HepG2 (cell line): Measurements from ENCODE around the gene GSK3A. TPM values are rescaled to one million over a fixed set of nuclear protein-coding genes. Genes with fewer than 3 reads are reported as not detected.

ENCODE experiments used
- ARNT ChIP-seq: fragments of 450-650 bp; IDR thresholded peaks from 2 replicates; pipeline ENCODE4 v1.6.1; 2017
- BRD4 ChIP-seq: sonication (generic); formaldehyde crosslinking; IDR thresholded peaks from 2 replicates; pipeline ENCODE4 v1.4.0; 2020; ENCODE audit warnings: missing genetic modification reagents
- CAMTA2 ChIP-seq: sonication (generic); formaldehyde crosslinking; IDR thresholded peaks from 2 replicates; pipeline ENCODE4 v1.4.0; 2020; ENCODE audit warnings: mild to moderate bottlenecking, missing genetic modification reagents, borderline replicate concordance
- GABPA ChIP-seq, 2 experiments: IDR thresholded peaks; 2 replicates each; pipeline ENCODE4 v1.6.1; 2011 to 2016; ENCODE audit warnings: low read depth in 2 of 2, low read length in 1 of 2, missing biosample characterization in 1 of 2, missing genetic modification characterization in 1 of 2
- JUND ChIP-seq: sonication (generic); formaldehyde crosslinking; IDR thresholded peaks from 2 replicates; pipeline ENCODE4 v1.8.0; 2022; ENCODE audit warnings: mild to moderate bottlenecking, missing genetic modification reagents
- KDM3A ChIP-seq: IDR thresholded peaks from 2 replicates; pipeline ENCODE4 v1.6.1; 2018; ENCODE audit warnings: low read depth, missing compliant biosample characterization
- KLF6 ChIP-seq: IDR thresholded peaks from 2 replicates; pipeline ENCODE4 v1.8.0; 2016; ENCODE audit warnings: missing biosample characterization, missing genetic modification reagents
- MEF2D ChIP-seq: sonication (generic); formaldehyde crosslinking; IDR thresholded peaks from 2 replicates; pipeline ENCODE4 v1.5.1; 2020; ENCODE audit warnings: mild to moderate bottlenecking, missing genetic modification reagents
- MLLT10 ChIP-seq: sonication (generic); formaldehyde crosslinking; IDR thresholded peaks from 2 replicates; pipeline ENCODE4 v1.4.0; 2020; ENCODE audit warnings: missing genetic modification reagents
- MTA1 ChIP-seq: sonication (generic); formaldehyde crosslinking; IDR thresholded peaks from 2 replicates; pipeline ENCODE4 v1.4.0; 2020; ENCODE audit warnings: missing genetic modification reagents, mild to moderate bottlenecking, borderline replicate concordance
- NR2F2 ChIP-seq: IDR thresholded peaks from 2 replicates; pipeline ENCODE4 v1.6.1; 2012; ENCODE audit warnings: low read depth, inconsistent platforms, borderline replicate concordance
- ZBTB8A ChIP-seq: sonication (generic); formaldehyde crosslinking; IDR thresholded peaks from 2 replicates; pipeline ENCODE4 v1.4.0; 2020; ENCODE audit warnings: mild to moderate bottlenecking, low read depth, missing genetic modification reagents, borderline replicate concordance
- ZFY ChIP-seq: sonication (generic); formaldehyde crosslinking; IDR thresholded peaks from 2 replicates; pipeline ENCODE4 v1.4.0; 2020; ENCODE audit warnings: missing genetic modification reagents
- ZNF24 ChIP-seq: fragments of 450-650 bp; IDR thresholded peaks from 2 replicates; pipeline ENCODE4 v1.6.1; 2017; ENCODE audit warnings: antibody characterized with exemption, mild to moderate bottlenecking
- ZNF260 ChIP-seq: sonication (generic); formaldehyde crosslinking; IDR thresholded peaks from 2 replicates; pipeline ENCODE4 v1.4.0; 2020; ENCODE audit warnings: missing genetic modification reagents, low read depth, mild to moderate bottlenecking, borderline replicate concordance
- ZNF672 ChIP-seq: sonication (generic); formaldehyde crosslinking; IDR thresholded peaks from 2 replicates; pipeline ENCODE4 v1.8.1; 2022; ENCODE audit warnings: missing genetic modification reagents
- ZSCAN31 ChIP-seq: sonication (generic); formaldehyde crosslinking; IDR thresholded peaks from 2 replicates; pipeline ENCODE4 v1.5.0; 2020; ENCODE audit warnings: low read depth, mild to moderate bottlenecking, missing genetic modification reagents
- polyA plus RNA-seq, 8 experiments: library from polyadenylated mRNA; depleted of rRNA in 3 of 8; stranded (reverse) in 7 of 8; unstranded in 1 of 8; fragments of >200 nt; fragmentation: Illumina TruSeq in 4 of 8; extraction: Trizol in 4 of 8; gene quantifications; 2 replicates each; pipeline versions ENCODE4 v1.2.1 to v1.2.3, GENCODE V29; 2011 to 2016; ENCODE audit warnings: low read depth in 4 of 8, missing spikeins in 1 of 8, mixed read lengths in 1 of 8; ENCODE audit not compliant: insufficient read depth in 1 of 8
- total RNA-seq, 5 experiments: library from RNA; depleted of rRNA; stranded (reverse); fragments of >200 nt; fragmentation: Illumina TruSeq; extraction: Trizol; gene quantifications; 2 replicates each; pipeline ENCODE4 v1.2.3, GENCODE V29; 2016; ENCODE audit warnings: low read depth in 1 of 5
- TF ChIP-seq, protein P1 (sequence below): sonication (generic); formaldehyde crosslinking; IDR thresholded peaks from 2 replicates; pipeline ENCODE4 v1.8.0; 2022; ENCODE audit warnings: mild to moderate bottlenecking, missing genetic modification reagents, moderate library complexity
- TF ChIP-seq, protein P2 (sequence below): sonication (generic); formaldehyde crosslinking; IDR thresholded peaks from 2 replicates; pipeline ENCODE4 v1.4.0; 2020; ENCODE audit warnings: missing genetic modification reagents
- TF ChIP-seq, protein P3 (sequence below): IDR thresholded peaks from 2 replicates; pipeline ENCODE4 v1.6.1; 2012; ENCODE audit warnings: low read length, improper control_type of control experiment
- TF ChIP-seq, protein P4 (sequence below): sonication (generic); formaldehyde crosslinking; IDR thresholded peaks from 2 replicates; pipeline ENCODE4 v1.5.0; 2020; ENCODE audit warnings: mild to moderate bottlenecking, missing genetic modification reagents
- TF ChIP-seq, protein P5 (sequence below): IDR thresholded peaks from 2 replicates; pipeline ENCODE4 v1.6.1; 2012; ENCODE audit warnings: low read depth, low read length, improper control_type of control experiment

Gene GSK3A
- total and polyA plus RNA-seq, 2 of the 13 experiments (the other 11 are each of a cell fraction or from before 2014, with no cell fraction given): 16.9 to 52.5 TPM

DNA sequence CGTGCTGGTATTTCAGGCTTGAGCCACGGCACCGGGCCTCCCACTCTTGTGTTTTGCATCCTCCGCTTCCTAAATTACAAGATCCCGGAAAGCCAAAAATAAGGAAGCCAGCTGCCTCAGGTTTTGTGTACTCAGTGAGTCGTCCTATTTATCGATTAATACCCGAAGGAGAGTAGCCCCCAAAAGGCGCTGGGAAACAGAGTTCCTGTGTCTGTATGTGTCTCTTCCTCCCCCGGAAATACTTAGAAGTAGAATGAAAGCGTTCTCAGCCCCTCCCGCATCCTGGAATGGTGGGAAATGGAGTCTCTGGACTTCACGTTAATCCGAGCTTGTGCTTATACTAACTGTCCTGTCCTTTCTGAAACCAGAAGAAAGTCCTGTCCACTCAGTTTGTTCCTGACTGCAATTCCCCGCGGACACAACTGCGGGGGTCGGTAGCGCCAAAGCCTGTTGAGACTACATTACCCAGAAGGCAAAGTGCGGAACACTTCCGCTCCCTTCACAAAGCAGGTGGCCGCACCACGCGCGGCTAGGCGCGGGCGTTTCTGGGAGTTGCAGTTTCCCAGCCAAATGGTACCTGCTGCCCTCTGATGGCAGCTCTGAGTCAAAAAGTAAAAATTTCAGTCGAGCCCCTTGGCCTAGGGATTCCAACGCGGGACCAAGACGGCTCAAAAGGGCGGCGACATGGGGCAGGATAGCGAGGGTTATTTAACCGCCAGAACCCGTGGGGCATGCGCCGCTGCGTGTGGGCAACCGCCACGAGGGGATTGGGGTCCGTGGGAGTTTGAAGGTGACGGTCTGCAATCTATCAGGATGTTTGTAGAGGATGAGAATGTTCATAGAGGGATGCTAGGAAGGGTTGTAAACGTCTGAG, 2.2 kb upstream of the GSK3A start (continued):
- TF ChIP-seq, protein P1, sequence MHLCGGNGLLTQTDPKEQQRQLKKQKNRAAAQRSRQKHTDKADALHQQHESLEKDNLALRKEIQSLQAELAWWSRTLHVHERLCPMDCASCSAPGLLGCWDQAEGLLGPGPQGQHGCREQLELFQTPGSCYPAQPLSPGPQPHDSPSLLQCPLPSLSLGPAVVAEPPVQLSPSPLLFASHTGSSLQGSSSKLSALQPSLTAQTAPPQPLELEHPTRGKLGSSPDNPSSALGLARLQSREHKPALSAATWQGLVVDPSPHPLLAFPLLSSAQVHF: no peak
- no peak for TF ChIP-seq JUND (CRISPR knock-in tag)
- no peak for TF ChIP-seq KDM3A
- peak; percentile 66 for TF ChIP-seq ZFY (CRISPR knock-in tag)
- TF ChIP-seq CAMTA2 (CRISPR knock-in tag): no peak
- no peak for TF ChIP-seq MTA1
- TF ChIP-seq, protein P2, sequence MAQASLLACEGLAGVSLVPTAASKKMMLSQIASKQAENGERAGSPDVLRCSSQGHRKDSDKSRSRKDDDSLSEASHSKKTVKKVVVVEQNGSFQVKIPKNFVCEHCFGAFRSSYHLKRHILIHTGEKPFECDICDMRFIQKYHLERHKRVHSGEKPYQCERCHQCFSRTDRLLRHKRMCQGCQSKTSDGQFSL: no peak
- TF ChIP-seq ARNT: no peak
- TF ChIP-seq ZNF672 (CRISPR knock-in tag): no peak
- TF ChIP-seq NR2F2: no peak
- no peak for TF ChIP-seq KLF6 (CRISPR knock-in tag)
- peak; percentile 76 for TF ChIP-seq GABPA (IDR thresholded peaks at IDR 0.05; ENCODE audit: low read depth, low read length)
- peak; percentile 95 for TF ChIP-seq GABPA (CRISPR knock-in tag; IDR thresholded peaks at IDR 0.05; ENCODE audit: low read depth)
- TF ChIP-seq BRD4 (CRISPR knock-in tag): no peak
- TF ChIP-seq MLLT10: no peak
- TF ChIP-seq, protein P3, sequence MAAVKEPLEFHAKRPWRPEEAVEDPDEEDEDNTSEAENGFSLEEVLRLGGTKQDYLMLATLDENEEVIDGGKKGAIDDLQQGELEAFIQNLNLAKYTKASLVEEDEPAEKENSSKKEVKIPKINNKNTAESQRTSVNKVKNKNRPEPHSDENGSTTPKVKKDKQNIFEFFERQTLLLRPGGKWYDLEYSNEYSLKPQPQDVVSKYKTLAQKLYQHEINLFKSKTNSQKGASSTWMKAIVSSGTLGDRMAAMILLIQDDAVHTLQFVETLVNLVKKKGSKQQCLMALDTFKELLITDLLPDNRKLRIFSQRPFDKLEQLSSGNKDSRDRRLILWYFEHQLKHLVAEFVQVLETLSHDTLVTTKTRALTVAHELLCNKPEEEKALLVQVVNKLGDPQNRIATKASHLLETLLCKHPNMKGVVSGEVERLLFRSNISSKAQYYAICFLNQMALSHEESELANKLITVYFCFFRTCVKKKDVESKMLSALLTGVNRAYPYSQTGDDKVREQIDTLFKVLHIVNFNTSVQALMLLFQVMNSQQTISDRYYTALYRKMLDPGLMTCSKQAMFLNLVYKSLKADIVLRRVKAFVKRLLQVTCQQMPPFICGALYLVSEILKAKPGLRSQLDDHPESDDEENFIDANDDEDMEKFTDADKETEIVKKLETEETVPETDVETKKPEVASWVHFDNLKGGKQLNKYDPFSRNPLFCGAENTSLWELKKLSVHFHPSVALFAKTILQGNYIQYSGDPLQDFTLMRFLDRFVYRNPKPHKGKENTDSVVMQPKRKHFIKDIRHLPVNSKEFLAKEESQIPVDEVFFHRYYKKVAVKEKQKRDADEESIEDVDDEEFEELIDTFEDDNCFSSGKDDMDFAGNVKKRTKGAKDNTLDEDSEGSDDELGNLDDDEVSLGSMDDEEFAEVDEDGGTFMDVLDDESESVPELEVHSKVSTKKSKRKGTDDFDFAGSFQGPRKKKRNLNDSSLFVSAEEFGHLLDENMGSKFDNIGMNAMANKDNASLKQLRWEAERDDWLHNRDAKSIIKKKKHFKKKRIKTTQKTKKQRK: no peak
- no peak for TF ChIP-seq ZBTB8A
- TF ChIP-seq ZSCAN31 (CRISPR knock-in tag): no peak; the same call in 1 of the 2 replicates
- no peak for TF ChIP-seq ZNF260 (CRISPR knock-in tag)
- TF ChIP-seq, protein P4, sequence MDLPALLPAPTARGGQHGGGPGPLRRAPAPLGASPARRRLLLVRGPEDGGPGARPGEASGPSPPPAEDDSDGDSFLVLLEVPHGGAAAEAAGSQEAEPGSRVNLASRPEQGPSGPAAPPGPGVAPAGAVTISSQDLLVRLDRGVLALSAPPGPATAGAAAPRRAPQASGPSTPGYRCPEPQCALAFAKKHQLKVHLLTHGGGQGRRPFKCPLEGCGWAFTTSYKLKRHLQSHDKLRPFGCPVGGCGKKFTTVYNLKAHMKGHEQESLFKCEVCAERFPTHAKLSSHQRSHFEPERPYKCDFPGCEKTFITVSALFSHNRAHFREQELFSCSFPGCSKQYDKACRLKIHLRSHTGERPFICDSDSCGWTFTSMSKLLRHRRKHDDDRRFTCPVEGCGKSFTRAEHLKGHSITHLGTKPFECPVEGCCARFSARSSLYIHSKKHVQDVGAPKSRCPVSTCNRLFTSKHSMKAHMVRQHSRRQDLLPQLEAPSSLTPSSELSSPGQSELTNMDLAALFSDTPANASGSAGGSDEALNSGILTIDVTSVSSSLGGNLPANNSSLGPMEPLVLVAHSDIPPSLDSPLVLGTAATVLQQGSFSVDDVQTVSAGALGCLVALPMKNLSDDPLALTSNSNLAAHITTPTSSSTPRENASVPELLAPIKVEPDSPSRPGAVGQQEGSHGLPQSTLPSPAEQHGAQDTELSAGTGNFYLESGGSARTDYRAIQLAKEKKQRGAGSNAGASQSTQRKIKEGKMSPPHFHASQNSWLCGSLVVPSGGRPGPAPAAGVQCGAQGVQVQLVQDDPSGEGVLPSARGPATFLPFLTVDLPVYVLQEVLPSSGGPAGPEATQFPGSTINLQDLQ: no peak
- peak; percentile 49; the same call in 1 of the 2 replicates for TF ChIP-seq MEF2D
- TF ChIP-seq, protein P5, sequence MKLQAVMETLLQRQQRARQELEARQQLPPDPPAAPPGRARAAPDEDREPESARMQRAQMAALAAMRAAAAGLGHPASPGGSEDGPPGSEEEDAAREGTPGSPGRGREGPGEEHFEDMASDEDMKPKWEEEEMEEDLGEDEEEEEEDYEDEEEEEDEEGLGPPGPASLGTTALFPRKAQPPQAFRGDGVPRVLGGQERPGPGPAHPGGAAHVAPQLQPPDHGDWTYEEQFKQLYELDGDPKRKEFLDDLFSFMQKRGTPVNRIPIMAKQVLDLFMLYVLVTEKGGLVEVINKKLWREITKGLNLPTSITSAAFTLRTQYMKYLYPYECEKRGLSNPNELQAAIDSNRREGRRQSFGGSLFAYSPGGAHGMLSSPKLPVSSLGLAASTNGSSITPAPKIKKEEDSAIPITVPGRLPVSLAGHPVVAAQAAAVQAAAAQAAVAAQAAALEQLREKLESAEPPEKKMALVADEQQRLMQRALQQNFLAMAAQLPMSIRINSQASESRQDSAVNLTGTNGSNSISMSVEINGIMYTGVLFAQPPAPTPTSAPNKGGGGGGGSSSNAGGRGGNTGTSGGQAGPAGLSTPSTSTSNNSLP: no peak
- TF ChIP-seq ZNF24: no peak
